Ectodermal cell (in vitro differentiated cells): ENCODE measurements around the gene ETNK2.
A peak's percentile ranks its signal among the peaks of the same experiment; 100 is the strongest.
"Not testable (repeated sequence)": the region's sequence is repeated elsewhere in the genome, so short reads cannot be mapped to it uniquely, and the experiment has no call there.

Source experiments
- H3K27ac ChIP-seq: 2 replicates; pipeline ENCODE4 v1.7.0; 2013; ENCODE audit warnings: mild to moderate bottlenecking, low read depth, low read length; ENCODE audit not compliant: insufficient read depth, poor library complexity, severe bottlenecking
- H3K27me3 ChIP-seq: 2 replicates; pipeline ENCODE4 v1.7.0; 2013; ENCODE audit warnings: mild to moderate bottlenecking, low read length; ENCODE audit not compliant: insufficient read depth, control insufficient read depth, poor library complexity, severe bottlenecking
- H3K36me3 ChIP-seq: one replicate; pipeline ENCODE4 v1.7.0; 2013; ENCODE audit warnings: low read length; ENCODE audit not compliant: control insufficient read depth, insufficient read depth
- H3K4me1 ChIP-seq: one replicate; pipeline ENCODE4 v1.7.0; 2013; ENCODE audit warnings: low read length; ENCODE audit not compliant: control insufficient read depth, insufficient read depth
- H3K4me3 ChIP-seq: 2 replicates; pipeline ENCODE4 v1.7.0; 2013; ENCODE audit warnings: low read depth, low read length, control low read depth; ENCODE audit not compliant: insufficient read depth
- H3K9me3 ChIP-seq: 2 replicates; pipeline ENCODE4 v1.7.0; 2013; ENCODE audit warnings: mild to moderate bottlenecking, low read length, moderate library complexity; ENCODE audit not compliant: control insufficient read depth
- WGBS, 2 experiments: methylation state at CpG; one replicate each; pipeline ENCODE4 v1.1.7; 2013; ENCODE audit warnings: missing lambda C conversion rate in 2 of 2; 5-methylcytosine and 5-hydroxymethylcytosine counted together

ETNK2 gene

GRCh38 chr1:204090132-204090531, 61.7 kb downstream of the ETNK2 start:
- not testable (repeated sequence) for H3K27me3 ChIP-seq, H3K9me3 ChIP-seq, H3K27ac ChIP-seq, H3K36me3 ChIP-seq, H3K4me3 ChIP-seq
- peaks cover 65% of the 10 kb centered on the region for H3K4me1 ChIP-seq
- 88 to 92% methylated on average over 3 of the region's 3 CpGs for WGBS, 2 experiments

GRCh38 chr1:204089044-204089751, 62.6 kb downstream of the ETNK2 start:
- Histone ChIP-seq H3K27me3 (no peaks in the 10 kb centered on the region), H3K9me3 (no peaks in the 10 kb centered on the region), H3K36me3 (no peaks in the 10 kb centered on the region), H3K4me3 (no peak overlapping the region), H3K27ac (no peak overlapping the region), H3K4me1 (peaks cover 65% of the 10 kb centered on the region)
- 84% methylated on average over 15 of the region's 15 CpGs for WGBS, 2 experiments

GRCh38 chr1:204088596-204088995, 63.2 kb downstream of the ETNK2 start:
- H3K36me3 ChIP-seq = no peaks in the 10 kb centered on the region
- no peak overlapping the region for H3K4me3 ChIP-seq
- WGBS, 2 experiments = 44 to 46% methylated on average over 7 to 8 of the region's 8 CpGs
- no peaks in the 10 kb centered on the region for H3K27me3 ChIP-seq
- H3K9me3 ChIP-seq = no peaks in the 10 kb centered on the region
- no peak overlapping the region for H3K27ac ChIP-seq
- H3K4me1 ChIP-seq = peaks cover 66% of the 10 kb centered on the region

DNA sequence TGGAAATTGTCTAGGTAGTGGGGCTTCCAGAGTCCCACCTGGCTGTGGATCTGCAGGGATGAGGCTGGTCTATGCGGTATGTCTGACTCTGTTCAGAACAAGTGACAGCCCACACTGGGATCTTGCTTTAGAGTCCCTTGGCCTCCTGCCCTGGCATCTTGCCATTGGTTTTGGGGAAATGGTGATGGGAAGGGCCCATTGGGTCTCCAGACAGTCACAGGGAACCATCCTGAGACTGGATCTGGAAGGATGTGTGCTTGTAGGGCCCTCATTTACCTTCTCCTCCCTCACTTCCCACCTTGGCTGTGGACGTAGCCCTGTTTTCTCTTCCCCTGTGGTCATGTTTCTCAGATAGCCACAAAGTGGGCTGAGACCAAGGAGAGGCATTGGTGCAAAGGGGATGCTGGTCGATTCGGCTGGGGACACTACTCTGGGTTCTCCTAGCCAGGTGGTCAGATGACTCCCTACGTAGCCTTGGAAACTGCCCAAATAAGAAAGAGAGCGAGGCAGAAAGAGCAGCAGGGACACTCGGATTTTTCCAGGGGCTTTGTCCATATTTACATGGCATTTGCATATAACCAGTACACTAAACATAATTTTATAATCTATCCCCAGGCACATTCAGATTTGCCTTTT, 63.8 kb downstream of the ETNK2 start:
- H3K4me1 ChIP-seq = peaks cover 64% of the 10 kb centered on the region
- WGBS, 2 experiments = 75 to 82% methylated on average over 7 of the region's 7 CpGs

GRCh38 chr1:204087181-204087892, 64.5 kb downstream of the ETNK2 start:
- Histone ChIP-seq H3K27me3 (no peaks in the 10 kb centered on the region), H3K4me3 (no peak overlapping the region), H3K4me1 (peaks cover 64% of the 10 kb centered on the region), H3K9me3 (no peaks in the 10 kb centered on the region), H3K27ac (no peak overlapping the region), H3K36me3 (no peaks in the 10 kb centered on the region)
- 92 to 95% methylated on average over 8 of the region's 8 CpGs for WGBS, 2 experiments

More for the DNA sequence above, 63.8 kb downstream of the ETNK2 start:
- H3K27me3 ChIP-seq = no peaks in the 10 kb centered on the region
- H3K9me3 ChIP-seq = no peaks in the 10 kb centered on the region
- H3K36me3 ChIP-seq = no peaks in the 10 kb centered on the region
- no peak overlapping the region for H3K4me3 ChIP-seq
- no peak overlapping the region for H3K27ac ChIP-seq

- Histone ChIP-seq H3K9me3 (no peaks in the 10 kb centered on the region), H3K4me3 (no peak overlapping the region), H3K27ac (no peak overlapping the region), H3K4me1 (peaks cover 65% of the 10 kb centered on the region), H3K36me3 (no peaks in the 10 kb centered on the region), H3K27me3 (no peaks in the 10 kb centered on the region)
- WGBS, 2 experiments = 93% methylated on average over 7 of the region's 7 CpGs
These were observed 66.0 kb downstream of the ETNK2 start for GRCh38 chr1:204085876-204086275.

GRCh38 chr1:204084247-204084772, 67.5 kb downstream of the ETNK2 start:
- no peaks in the 10 kb centered on the region for H3K36me3 ChIP-seq
- peaks cover 65% of the 10 kb centered on the region for H3K4me1 ChIP-seq
- H3K27me3 ChIP-seq = no peaks in the 10 kb centered on the region
- no peaks in the 10 kb centered on the region for H3K9me3 ChIP-seq
- peak overlapping the region; percentile 81 for H3K27ac ChIP-seq
- WGBS, 2 experiments = 7 to 11% methylated on average over 4 of the region's 4 CpGs
- H3K4me3 ChIP-seq = no peak overlapping the region

GRCh38 chr1:204083491-204083890, 68.4 kb downstream of the ETNK2 start:
- Histone ChIP-seq H3K4me1 (peaks cover 57% of the 10 kb centered on the region), H3K27ac (peak overlapping the region; percentile 81), H3K36me3 (no peaks in the 10 kb centered on the region), H3K9me3 (no peaks in the 10 kb centered on the region), H3K4me3 (no peak overlapping the region), H3K27me3 (no peaks in the 10 kb centered on the region)
- 92 to 94% methylated on average over 7 of the region's 7 CpGs for WGBS, 2 experiments

DNA sequence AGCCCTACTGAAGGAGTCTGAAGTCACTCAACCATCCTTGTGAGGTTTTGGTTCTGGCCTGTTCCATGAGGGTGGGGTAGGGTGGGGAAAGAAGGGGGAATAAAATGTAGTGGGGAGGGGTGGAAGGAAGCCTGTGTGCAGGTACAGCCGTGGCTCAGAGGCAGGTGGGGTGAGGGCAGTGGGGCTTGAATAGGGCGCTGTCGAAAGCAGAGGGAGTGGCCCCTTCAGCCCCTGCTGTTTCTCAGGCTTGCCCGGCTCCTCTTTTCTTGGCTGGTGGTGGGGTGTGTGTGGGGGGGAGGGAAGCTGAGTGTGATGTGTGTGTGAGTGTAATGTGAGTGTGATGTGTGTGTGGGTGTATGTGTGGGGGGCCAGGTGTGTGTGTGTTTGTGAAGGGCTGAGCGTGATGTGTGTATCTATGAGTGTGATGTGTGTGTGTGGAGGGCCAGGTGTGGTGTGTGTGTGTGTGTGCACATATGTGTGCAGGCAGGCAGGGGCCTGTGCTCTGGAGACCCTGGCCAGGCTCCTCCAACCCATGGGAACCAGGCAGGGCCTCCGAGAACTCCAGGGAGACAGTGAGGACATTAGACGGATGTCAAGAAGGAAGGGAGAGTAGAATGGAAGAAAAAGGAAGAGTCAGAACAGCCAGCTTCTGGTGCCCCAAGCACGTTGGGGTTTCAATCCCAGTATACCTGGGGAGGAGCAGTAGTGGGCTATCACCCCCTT, 69.9 kb downstream of the ETNK2 start:
- no peaks in the 10 kb centered on the region for H3K27me3 ChIP-seq
- H3K27ac ChIP-seq = no peak overlapping the region
- H3K36me3 ChIP-seq = no peaks in the 10 kb centered on the region
- 51 to 61% methylated on average over 8 of the region's 8 CpGs for WGBS, 2 experiments
- H3K4me3 ChIP-seq = no peak overlapping the region
- H3K4me1 ChIP-seq = peaks cover 56% of the 10 kb centered on the region
- no peaks in the 10 kb centered on the region for H3K9me3 ChIP-seq
